ENCODE measurements around the gene MORN1.

MORN1 gene

GRCh38 chr1:2343023-2343935, 48.1 kb downstream of the MORN1 start:
- no peaks in the 10 kb centered on the region for H3K9me3 ChIP-seq (replicated peaks; ENCODE audit: insufficient read depth, low read length)
- TF ChIP-seq EZH2 (optimal IDR thresholded peaks at IDR 0.05; ENCODE audit: low read depth, low read length) (no peak), CTCF (IDR thresholded peaks at IDR 0.05; ENCODE audit: low read length) (no peak)
- H3K4me2 ChIP-seq (ENCODE audit: low read depth, low read length) = no peak overlapping the region
- no peaks in the 10 kb centered on the region for H3K36me3 ChIP-seq (replicated peaks; ENCODE audit: insufficient read depth, low read length)
- no peak for DNase-seq
- H3K27ac ChIP-seq (ENCODE audit: low read length) = no peak overlapping the region
- no peaks in the 10 kb centered on the region for H3K9me2 ChIP-seq (replicated peaks; ENCODE audit: insufficient read depth, low read length)
- H3K4me3 ChIP-seq (ENCODE audit: low read length) = no peak overlapping the region
- no peak overlapping the region for H3K9ac ChIP-seq (ENCODE audit: low read length)
- H4K20me1 ChIP-seq (ENCODE audit: insufficient read depth, low read length) = no peaks in the 10 kb centered on the region
- no peaks in the 10 kb centered on the region for H3F3A ChIP-seq (ENCODE audit: insufficient read depth, low read length)
- no peaks in the 10 kb centered on the region for H3K79me2 ChIP-seq (ENCODE audit: low read length)
- peaks cover 95% of the 10 kb centered on the region for H3K27me3 ChIP-seq (replicated peaks; ENCODE audit: insufficient read depth, low read length)
- no peaks in the 10 kb centered on the region for H3K4me1 ChIP-seq (ENCODE audit: low read length)
- H2AFZ ChIP-seq (ENCODE audit: low read length) = no peak overlapping the region

GRCh38 chr1:2342384-2343022, 48.9 kb downstream of the MORN1 start:
- Histone ChIP-seq H3K36me3 (replicated peaks; ENCODE audit: insufficient read depth, low read length) (no peaks in the 10 kb centered on the region), H3K27me3 (replicated peaks; ENCODE audit: insufficient read depth, low read length) (peaks cover 95% of the 10 kb centered on the region), H3K27ac (ENCODE audit: low read length) (no peak overlapping the region), H3K79me2 (ENCODE audit: low read length) (no peaks in the 10 kb centered on the region), H3F3A (ENCODE audit: insufficient read depth, low read length) (no peaks in the 10 kb centered on the region), H4K20me1 (ENCODE audit: insufficient read depth, low read length) (no peaks in the 10 kb centered on the region), H2AFZ (ENCODE audit: low read length) (no peak overlapping the region), H3K9ac (ENCODE audit: low read length) (no peak overlapping the region), H3K4me3 (ENCODE audit: low read length) (no peak overlapping the region), H3K9me3 (replicated peaks; ENCODE audit: insufficient read depth, low read length) (no peaks in the 10 kb centered on the region), H3K4me1 (ENCODE audit: low read length) (no peaks in the 10 kb centered on the region), H3K9me2 (replicated peaks; ENCODE audit: insufficient read depth, low read length) (no peaks in the 10 kb centered on the region), H3K4me2 (ENCODE audit: low read depth, low read length) (no peak overlapping the region)
- TF ChIP-seq EZH2phosphoT487 (IDR thresholded peaks at IDR 0.05; ENCODE audit: low read length) (no peak), EZH2 (optimal IDR thresholded peaks at IDR 0.05; ENCODE audit: low read depth, low read length) (no peak), CTCF (IDR thresholded peaks at IDR 0.05; ENCODE audit: low read length) (no peak)
- no peak for DNase-seq

GRCh38 chr1:2341706-2342383, 49.5 kb downstream of the MORN1 start:
- H3K4me2 ChIP-seq (ENCODE audit: low read depth, low read length) = no peak overlapping the region
- H3K9me3 ChIP-seq (replicated peaks; ENCODE audit: insufficient read depth, low read length) = no peaks in the 10 kb centered on the region
- no peak overlapping the region for H3K9ac ChIP-seq (ENCODE audit: low read length)
- H3K79me2 ChIP-seq (ENCODE audit: low read length) = no peaks in the 10 kb centered on the region
- no peaks in the 10 kb centered on the region for H3K36me3 ChIP-seq (replicated peaks; ENCODE audit: insufficient read depth, low read length)
- H3K4me3 ChIP-seq (ENCODE audit: low read length) = no peak overlapping the region
- H3K9me2 ChIP-seq (replicated peaks; ENCODE audit: insufficient read depth, low read length) = no peaks in the 10 kb centered on the region
- TF ChIP-seq CTCF (IDR thresholded peaks at IDR 0.05; ENCODE audit: low read length) = no peak
- peak; percentile 66 for TF ChIP-seq EZH2 (optimal IDR thresholded peaks at IDR 0.05; ENCODE audit: low read depth, low read length)
- TF ChIP-seq EZH2phosphoT487 (IDR thresholded peaks at IDR 0.05; ENCODE audit: low read length) = no peak
- no peaks in the 10 kb centered on the region for H3K4me1 ChIP-seq (ENCODE audit: low read length)
- no peaks in the 10 kb centered on the region for H4K20me1 ChIP-seq (ENCODE audit: insufficient read depth, low read length)
- H3F3A ChIP-seq (ENCODE audit: insufficient read depth, low read length) = no peaks in the 10 kb centered on the region
- no peak overlapping the region for H3K27ac ChIP-seq (ENCODE audit: low read length)
- no peak overlapping the region for H2AFZ ChIP-seq (ENCODE audit: low read length)
- no peak for DNase-seq
- peaks cover 95% of the 10 kb centered on the region for H3K27me3 ChIP-seq (replicated peaks; ENCODE audit: insufficient read depth, low read length)

Data from MM.1S (cell line).